C4-2B (cell line): ENCODE measurements around the gene GNAT2.

Source experiments
- H3K27ac ChIP-seq: fragments of 450-650 bp; 2 replicates; pipeline ENCODE4 v1.5.1; 2017
- CTCF ChIP-seq: fragments of 450-650 bp; conservative IDR thresholded peaks from 2 replicates; pipeline ENCODE4 v1.5.1; 2017; ENCODE audit warnings: mild to moderate bottlenecking
- ZFX ChIP-seq: fragments of 450-650 bp; IDR thresholded peaks from 2 replicates; pipeline ENCODE4 v1.6.1; 2017

The GNAT2 gene

GRCh38 chr1:109623601-109624161 is 4.3 kb upstream of the GNAT2 start:
- TF ChIP-seq ZFX, result no peak
- TF ChIP-seq CTCF, result no peak
- H3K27ac ChIP-seq, result no peak overlapping the region

DNA sequence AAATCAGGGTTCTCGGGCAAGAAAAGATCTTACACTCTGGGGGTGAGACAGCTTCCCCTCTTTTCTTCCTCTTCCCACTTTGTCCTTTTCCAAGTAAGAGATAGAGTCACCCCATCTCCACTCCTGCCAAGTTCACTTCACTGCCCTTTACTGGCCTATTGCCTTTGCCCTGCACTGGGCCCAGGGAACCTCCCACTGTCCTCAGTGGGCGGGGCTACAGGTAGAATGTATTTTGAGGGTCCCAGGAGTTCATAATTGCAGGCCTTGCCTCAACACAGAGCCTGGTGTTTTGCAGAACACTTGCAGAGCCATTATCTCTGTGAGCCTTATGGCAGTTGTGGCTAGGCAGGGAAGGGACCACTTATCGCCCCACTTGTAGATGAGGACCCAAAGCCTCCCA is 3.5 kb upstream of the GNAT2 start:
- no peak overlapping the region for H3K27ac ChIP-seq
- TF ChIP-seq ZFX (no peak), CTCF (no peak)

DNA sequence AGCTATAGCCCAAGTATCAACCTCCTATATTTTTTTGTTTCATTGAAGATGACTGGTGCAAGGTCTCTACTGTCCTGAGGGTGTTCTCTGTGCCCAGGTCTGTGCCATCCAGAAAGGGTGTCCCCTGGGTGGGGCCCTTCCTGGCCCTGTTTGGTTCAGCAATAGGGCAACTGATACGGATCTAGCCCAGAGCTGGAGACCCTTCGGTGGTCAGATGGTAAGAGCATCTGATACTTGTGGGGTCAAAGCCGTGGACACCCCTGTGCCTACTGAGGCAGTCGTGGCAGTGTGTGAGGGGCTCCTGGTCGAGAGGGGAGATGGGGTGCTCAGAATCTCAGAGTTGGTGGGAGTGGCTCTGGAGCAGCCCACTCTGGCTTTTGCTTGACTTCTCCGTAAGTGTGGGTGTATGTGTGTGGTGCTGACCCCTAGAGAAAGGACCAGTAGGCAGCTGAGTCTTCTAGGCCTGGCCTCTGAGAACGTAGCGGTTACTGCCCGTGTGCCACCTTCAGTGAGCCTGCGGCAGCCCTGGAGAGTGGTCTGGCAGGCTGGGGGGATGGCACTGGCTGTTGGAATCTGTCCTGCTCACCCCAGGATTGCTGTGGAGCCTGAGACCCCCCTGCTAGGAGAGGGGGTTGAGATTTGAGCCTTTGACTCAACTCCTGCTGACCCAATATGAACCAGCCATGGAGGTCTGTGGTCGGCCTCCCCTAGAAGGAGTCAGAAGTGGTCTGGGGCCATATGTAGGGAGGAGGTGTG is 2.9 kb upstream of the GNAT2 start:
- H3K27ac ChIP-seq, result no peak overlapping the region; the same call in 1 of the 2 replicates
- TF ChIP-seq CTCF, result no peak
- TF ChIP-seq ZFX, result no peak

- peak overlapping the region; percentile 96 for H3K27ac ChIP-seq
- TF ChIP-seq CTCF, result no peak
- TF ChIP-seq ZFX, result no peak
Measured at GRCh38 chr1:109621379-109622136, 2.1 kb upstream of the GNAT2 start.

- peak overlapping the region; percentile 96 for H3K27ac ChIP-seq
- TF ChIP-seq ZFX, result no peak
- TF ChIP-seq CTCF, result no peak
Measured at GRCh38 chr1:109620841-109621286, 1.4 kb upstream of the GNAT2 start.

DNA sequence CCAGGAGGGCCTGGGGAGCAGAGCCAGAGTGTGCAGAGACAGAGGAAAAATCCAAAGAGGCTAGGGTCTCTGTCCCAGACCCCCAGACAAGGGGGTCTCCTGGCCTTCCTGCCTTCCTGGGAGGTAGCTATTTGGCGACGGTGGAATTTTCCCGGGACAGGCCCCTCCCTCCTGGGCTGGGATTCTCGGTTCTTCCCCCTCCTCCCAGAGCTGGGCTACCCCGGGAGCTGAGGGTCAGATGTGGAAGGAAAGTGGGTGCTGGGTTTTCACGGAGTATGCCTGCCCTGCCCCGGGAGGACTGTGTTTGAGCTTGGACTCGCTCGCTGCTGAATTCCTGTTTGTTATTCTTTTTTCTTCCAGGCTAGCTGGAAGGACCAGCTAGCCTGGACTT is 980 bp upstream of the GNAT2 start:
- TF ChIP-seq ZFX (no peak), CTCF (no peak)
- H3K27ac ChIP-seq, result peak overlapping the region; percentile 96
